ENCODE results near the gene ILF3. TPM values are rescaled to one million over a fixed set of nuclear protein-coding genes. Genes with fewer than 3 reads are reported as not detected.

The ILF3 gene
- total and polyA plus RNA-seq, 10 donors = 82.9 to 264 (median 160) TPM

- WGBS, 5 donors = 97 to 100% (median 98%) methylated on average over 12 to 16 of the region's 16 CpGs
- Histone ChIP-seq H3K36me3 (peaks cover 0 to 50% (median 6%) of the 10 kb centered on the region in 6 donors), H3K27ac (no peak overlapping the region), H3K9me3 (no peaks in the 10 kb centered on the region), H3K4me3 (no peak overlapping the region), H3K4me1 (peaks cover 0 to 4% (median under 1%) of the 10 kb centered on the region in 6 donors), H3K27me3 (replicated peaks in 1 of 7) (no peaks in the 10 kb centered on the region)
- TF ChIP-seq POLR2A (IDR thresholded peaks at IDR 0.05) (no peak), POLR2AphosphoS5 (IDR thresholded peaks at IDR 0.05) (no peak)
- TF ChIP-seq, protein P1, sequence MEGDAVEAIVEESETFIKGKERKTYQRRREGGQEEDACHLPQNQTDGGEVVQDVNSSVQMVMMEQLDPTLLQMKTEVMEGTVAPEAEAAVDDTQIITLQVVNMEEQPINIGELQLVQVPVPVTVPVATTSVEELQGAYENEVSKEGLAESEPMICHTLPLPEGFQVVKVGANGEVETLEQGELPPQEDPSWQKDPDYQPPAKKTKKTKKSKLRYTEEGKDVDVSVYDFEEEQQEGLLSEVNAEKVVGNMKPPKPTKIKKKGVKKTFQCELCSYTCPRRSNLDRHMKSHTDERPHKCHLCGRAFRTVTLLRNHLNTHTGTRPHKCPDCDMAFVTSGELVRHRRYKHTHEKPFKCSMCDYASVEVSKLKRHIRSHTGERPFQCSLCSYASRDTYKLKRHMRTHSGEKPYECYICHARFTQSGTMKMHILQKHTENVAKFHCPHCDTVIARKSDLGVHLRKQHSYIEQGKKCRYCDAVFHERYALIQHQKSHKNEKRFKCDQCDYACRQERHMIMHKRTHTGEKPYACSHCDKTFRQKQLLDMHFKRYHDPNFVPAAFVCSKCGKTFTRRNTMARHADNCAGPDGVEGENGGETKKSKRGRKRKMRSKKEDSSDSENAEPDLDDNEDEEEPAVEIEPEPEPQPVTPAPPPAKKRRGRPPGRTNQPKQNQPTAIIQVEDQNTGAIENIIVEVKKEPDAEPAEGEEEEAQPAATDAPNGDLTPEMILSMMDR (IDR thresholded peaks at IDR 0.05 in 8 of 11, conservative IDR thresholded peaks at IDR 0.05 in 3 of 11) = no peak
- intact Hi-C loops (cut with DNase I; ENCODE audit: low total_unique reads) = no loop called here
- no peak for DNase-seq
These were observed 53.3 kb downstream of the ILF3 start for GRCh38 chr19:10707440-10707839.

GRCh38 chr19:10708291-10708690 is 54.1 kb downstream of the ILF3 start:
- Histone ChIP-seq H3K4me1 (peaks cover 0 to 7% (median 0%) of the 10 kb centered on the region in 6 donors), H3K27me3 (replicated peaks in 1 of 7) (no peaks in the 10 kb centered on the region), H3K27ac (no peak overlapping the region), H3K9me3 (no peaks in the 10 kb centered on the region), H3K4me3 (no peak overlapping the region), H3K36me3 (peaks cover 0 to 59% (median 8%) of the 10 kb centered on the region in 6 donors)
- DNase-seq = no peak
- 87 to 98% (median 95%) methylated on average over 7 of the region's 7 CpGs for WGBS, 5 donors
- TF ChIP-seq, protein P1 (IDR thresholded peaks at IDR 0.05 in 8 of 11, conservative IDR thresholded peaks at IDR 0.05 in 3 of 11) = no peak
- TF ChIP-seq POLR2A (IDR thresholded peaks at IDR 0.05) = no peak
- no peak for TF ChIP-seq POLR2AphosphoS5 (IDR thresholded peaks at IDR 0.05)
- intact Hi-C loops (cut with DNase I; ENCODE audit: low total_unique reads) = no loop called here

- H3K36me3 ChIP-seq = peaks cover 0 to 55% (median 9%) of the 10 kb centered on the region in 6 donors
- intact Hi-C loops (cut with DNase I; ENCODE audit: low total_unique reads) = no loop called here
- H3K4me3 ChIP-seq = no peak overlapping the region
- H3K27ac ChIP-seq = no peak overlapping the region
- no peak for DNase-seq
- TF ChIP-seq POLR2AphosphoS5 (IDR thresholded peaks at IDR 0.05) (no peak), POLR2A (IDR thresholded peaks at IDR 0.05) (no peak)
- TF ChIP-seq, protein P1 (IDR thresholded peaks at IDR 0.05 in 8 of 11, conservative IDR thresholded peaks at IDR 0.05 in 3 of 11) = no peak
- 84 to 93% (median 88%) methylated on average over 14 of the region's 14 CpGs for WGBS, 5 donors
- H3K27me3 ChIP-seq (replicated peaks in 1 of 7) = no peaks in the 10 kb centered on the region
- H3K4me1 ChIP-seq = peaks cover 0 to 18% (median 4%) of the 10 kb centered on the region in 6 donors
- no peaks in the 10 kb centered on the region for H3K9me3 ChIP-seq
These were observed 57.9 kb downstream of the ILF3 start for GRCh38 chr19:10712045-10712444.

GRCh38 chr19:10712754-10713153 is 58.6 kb downstream of the ILF3 start:
- no peak for DNase-seq
- Histone ChIP-seq H3K4me3 (no peak overlapping the region), H3K9me3 (no peaks in the 10 kb centered on the region), H3K27ac (no peak overlapping the region), H3K27me3 (replicated peaks in 1 of 7) (no peaks in the 10 kb centered on the region), H3K36me3 (peaks cover 0 to 48% (median 7%) of the 10 kb centered on the region in 6 donors), H3K4me1 (peaks cover 0 to 21% (median 8%) of the 10 kb centered on the region in 6 donors)
- 88 to 95% (median 92%) methylated on average over 9 to 23 of the region's 23 CpGs for WGBS, 5 donors
- intact Hi-C loops (cut with DNase I; ENCODE audit: low total_unique reads) = no loop called here
- no peak for TF ChIP-seq POLR2AphosphoS5 (IDR thresholded peaks at IDR 0.05)
- TF ChIP-seq, protein P1 (IDR thresholded peaks at IDR 0.05 in 8 of 11, conservative IDR thresholded peaks at IDR 0.05 in 3 of 11) = no peak
- TF ChIP-seq POLR2A (IDR thresholded peaks at IDR 0.05) = no peak
